ENCODE data around the gene DISC1.

DISC1 gene

DNA sequence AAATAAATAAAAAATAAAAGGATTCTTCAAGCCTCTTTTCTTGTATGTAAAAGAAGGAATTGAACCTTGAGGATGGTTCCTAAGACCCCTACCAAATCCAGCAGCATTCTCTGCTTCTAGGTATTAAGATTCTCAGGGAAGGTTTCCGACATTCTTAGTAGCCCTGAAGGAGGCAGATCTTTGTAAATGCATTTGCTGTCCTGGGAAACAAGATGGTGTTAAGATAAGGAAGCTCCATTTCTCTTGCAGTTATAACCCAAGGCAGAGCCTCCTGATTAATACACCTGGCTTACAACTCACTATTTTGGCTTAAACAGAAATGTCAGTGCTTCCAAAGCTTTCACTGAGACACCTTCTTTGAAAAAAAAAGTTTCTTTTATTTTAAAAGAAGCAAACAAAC, 393.8 kb downstream of the DISC1 start:
- no peak for DNase-seq

DNA sequence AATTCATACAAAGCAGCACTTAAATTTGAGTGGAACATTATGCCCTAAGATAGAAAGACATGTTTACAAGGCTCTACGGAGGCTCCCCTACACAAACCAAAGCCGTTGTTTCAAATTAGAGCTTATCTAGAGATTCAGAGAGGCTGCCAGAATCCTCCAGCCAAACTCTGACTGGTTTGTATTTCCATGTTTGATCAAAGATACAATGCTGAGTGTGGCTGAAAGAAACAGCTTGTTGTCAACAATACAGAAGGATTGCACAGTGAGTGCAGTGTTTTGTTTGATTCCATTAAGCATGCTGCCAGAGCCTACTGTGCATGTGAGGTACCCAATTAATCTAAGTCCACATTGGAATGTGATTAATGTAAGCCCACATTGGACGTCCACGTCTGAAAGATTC, 402.7 kb downstream of the DISC1 start:
- no peak for DNase-seq

DNA sequence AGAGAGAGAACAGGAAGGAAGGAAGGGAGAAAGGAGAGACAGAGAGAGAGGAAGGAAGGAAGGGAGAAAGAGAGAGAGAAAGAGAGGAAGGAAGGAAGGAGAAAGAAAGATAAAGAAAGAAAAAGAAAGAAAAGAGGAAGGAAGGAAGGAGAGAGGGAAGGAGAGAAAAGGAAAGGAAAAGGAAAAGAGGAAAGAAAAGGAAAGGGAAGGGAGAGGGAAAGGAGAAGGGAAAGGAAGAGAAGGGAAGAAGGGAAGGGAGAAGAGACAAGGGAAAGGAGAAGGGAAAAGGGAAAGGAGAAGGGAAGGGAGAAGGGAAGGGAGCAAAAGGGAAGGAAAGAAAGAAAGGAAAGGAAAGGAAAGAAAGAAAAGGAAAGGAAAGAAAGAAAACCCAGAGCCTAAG, 404.6 kb downstream of the DISC1 start:
- DNase-seq: no peak

DNA sequence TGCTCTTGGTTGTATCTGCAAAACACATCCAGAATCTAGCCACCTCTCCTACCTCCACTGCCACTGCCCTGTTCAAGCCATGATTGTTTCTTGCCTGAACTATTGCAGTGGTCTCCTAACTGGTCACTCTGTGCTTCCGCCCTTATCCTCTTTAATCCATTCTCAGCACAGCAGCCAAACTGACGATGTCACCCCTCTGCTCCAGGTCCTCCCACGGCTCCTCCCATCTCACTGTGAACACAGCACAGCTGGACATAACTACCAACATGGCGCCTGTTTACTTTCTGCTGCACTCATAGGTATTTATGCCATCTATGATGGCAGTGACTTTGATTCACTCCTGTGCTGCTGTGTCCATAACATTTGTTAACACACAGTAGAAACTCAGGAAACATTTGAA, 406.7 kb downstream of the DISC1 start:
- no peak for DNase-seq

DNA sequence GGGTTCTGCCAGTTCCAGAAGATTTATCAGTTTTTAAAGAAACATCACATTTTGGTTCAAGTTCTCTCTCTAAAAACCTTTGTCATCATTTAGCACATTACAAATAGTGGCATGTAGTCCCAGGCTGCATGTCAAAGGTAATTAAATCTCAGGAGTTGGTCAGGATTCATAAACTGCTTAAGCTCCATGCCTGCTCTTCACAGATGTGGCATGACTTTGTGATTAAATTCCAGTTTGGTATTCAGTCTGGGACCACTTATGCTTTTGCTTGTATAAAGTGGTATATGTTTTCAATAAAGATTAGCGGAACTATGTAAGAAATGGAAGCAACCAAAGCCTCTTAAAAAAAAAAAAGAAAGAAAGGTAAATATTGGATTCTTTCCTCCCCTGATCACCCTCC, 408.0 kb downstream of the DISC1 start:
- DNase-seq: no peak

DNA sequence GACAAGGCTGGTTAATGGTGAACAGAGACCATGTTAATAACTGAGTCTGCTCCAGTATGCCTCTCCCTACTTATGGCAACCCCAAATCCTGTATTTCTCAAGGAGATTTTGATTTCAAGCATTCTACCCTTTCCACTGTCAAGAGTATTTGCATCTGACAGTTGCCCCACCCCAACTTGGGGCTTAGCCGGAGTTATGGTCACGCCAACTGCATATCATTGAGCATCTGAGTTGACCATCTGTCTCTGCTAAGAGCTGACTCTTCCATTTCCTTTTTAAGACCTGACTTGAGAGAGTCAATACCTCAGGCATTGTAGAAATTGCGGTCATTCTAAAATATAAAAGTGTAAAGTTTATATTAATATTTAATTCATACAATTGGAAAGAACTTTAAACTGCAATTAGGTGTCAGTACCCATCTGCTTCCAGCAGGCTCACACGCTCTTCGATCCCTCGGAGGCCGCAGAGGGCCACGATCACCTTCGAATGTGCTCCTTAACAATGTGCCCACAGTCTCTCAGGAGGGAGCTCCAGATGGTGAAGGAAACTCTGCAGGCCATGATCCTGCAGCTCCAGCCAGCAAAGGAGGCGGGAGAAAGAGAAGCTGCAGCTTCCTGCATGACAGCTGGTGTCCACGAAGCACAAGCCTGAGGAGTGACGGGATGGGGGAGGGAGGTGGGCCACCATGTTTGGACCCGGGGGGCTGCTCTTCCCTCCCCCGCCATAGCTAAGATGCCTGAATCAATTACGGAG, 409.8 kb downstream of the DISC1 start:
- DNase-seq: no peak

DNA sequence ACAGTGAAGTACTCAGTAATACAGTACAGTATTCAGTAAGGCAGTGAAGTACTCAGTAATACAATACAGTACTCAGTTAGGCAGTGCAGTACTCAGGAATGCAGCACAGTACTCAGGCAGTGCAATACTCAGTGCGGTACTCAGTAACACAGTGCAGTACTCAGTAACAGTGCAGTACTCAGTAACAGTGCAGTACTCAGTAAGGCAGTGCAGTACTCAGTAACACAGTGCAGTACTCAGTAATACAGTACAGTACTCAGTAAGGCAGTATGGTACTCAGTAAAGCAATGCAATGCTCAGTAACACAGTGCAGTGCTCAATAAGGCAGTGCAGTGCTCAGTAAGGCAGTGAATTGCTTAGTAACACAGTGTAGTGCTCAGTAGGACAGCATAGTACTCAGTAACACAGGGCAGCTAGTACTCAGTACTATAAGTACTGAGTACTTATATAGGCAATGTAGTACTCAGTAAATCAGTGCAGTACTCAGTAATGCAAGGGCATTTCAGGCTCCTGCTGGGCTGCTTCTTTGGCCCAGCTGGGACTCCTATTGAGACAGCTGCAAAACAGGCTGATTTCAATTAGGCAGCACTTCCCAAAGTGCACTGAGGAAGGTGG, 411.3 kb downstream of the DISC1 start:
- no peak for DNase-seq

DNA sequence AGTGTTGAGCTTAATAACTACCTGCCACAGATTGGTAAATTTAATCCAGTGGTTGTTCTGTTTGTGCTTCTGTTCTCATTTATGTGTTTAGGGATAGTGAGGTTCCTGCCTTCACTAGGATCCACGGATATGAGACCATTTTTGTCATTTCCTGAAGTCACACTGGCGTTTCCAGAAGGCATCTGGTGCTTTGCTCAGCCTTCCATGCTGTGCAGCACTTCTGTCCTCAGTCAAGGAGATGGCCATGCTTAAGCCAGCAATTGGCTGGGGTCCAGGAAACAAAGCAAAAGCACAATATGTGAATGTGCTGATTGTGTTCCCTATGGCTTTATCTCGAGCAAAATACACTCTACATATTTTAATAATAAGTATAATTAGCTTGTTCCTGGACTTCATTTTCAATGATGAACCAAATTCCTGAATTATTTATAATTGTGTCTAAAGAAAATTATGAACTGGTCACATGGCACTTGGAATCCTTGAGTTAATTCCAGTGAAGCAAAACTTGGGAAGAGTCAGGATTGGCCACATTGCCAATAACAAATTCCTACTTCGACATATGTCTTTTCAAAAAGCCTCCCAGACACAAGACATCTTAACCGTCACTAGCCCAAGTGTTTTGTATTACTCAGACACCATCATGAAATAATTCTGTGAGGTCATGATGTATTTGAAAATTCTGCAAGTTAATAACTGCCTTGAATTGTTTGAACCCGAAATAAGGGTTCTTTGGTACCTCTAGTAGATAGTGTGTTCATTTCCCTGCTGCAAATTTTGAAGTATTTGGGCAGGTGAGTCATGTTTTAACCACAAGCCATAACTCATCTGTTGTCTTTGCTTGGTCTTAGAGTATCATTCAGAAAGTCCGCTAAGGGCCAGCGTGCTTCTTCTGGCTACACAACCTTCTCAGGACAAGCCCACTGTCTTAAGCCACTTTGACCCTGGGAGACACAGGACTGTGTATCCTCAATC, 412.4 kb downstream of the DISC1 start:
- no peak for DNase-seq

DNA sequence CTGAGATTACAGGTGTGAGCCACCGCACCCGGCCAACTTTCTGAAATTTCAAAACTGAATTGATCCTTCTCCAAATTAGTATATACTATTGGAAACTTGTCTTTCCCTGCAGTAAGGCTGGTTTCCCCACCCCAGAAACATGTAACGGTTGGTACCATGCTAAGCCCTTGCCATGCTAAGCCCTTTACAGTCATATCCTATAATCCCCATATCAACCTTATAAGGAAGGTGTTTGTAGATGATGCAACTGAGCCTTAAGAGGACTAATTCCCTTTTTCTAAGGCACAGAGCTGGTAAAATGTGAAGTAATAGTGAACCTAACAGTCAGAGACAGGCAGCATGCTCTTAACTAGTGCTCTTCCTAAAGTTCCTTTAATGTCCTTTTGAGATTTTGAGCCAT, 413.7 kb downstream of the DISC1 start:
- DNase-seq: no peak

DNA sequence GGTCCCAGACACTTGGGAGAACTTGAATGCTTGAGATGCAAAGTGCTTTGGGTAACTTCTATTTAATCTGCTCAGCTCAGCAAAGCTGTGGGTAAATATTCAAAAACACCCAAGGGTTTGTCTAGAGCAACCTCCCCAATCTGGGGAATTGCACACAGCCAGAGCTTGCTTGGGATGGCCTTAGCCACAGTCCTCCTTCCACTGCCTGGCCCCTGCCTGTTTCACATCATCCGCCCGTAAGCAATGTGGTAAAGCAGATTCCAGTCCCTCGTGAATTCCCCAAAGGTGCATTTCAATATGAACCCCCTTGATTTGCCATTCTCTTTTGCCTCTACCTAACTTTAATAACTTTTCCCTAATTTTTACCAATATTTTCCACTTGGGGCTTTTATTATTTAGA, 418.1 kb downstream of the DISC1 start:
- no peak for DNase-seq

DNA sequence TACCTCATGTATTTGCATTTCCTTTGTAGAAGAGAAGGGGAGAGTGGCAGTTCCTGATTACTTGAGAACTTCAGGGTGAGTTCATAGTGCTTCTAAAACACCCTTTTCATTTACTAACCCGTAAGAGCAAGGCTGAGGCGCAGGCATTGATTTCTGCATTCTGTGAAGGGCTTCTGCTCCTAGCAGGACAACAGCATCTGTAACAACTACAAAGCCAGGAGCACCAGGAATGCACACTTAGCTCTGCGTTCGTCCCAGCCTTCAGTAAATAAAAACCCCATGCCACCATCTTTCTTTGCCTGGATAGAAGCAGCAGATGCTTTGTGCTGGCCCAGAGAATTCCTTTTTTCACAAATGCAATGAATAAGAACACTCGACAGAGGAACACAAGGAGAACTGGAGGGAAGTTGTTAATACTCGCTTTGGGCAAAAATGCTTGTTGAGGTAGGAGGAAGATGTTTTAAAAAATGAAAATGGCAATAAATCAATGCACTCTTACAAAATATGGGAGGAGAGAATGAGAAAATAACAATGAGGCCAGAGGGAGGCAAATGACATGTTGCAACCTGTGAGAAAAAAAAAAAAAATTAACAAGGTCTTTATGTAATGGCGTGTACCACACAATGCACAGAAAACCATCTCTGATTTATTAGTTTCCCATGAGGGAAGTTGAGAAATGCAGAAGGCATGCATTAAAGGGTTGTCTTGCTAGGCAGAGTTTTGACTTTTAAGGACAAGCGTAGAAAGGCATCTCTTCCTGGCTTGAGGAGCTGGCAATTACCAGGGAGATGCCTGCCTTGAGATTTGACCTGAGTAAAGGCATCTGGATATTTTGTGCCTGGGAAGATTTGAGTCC, 418.8 kb downstream of the DISC1 start:
- no peak for DNase-seq

DNA sequence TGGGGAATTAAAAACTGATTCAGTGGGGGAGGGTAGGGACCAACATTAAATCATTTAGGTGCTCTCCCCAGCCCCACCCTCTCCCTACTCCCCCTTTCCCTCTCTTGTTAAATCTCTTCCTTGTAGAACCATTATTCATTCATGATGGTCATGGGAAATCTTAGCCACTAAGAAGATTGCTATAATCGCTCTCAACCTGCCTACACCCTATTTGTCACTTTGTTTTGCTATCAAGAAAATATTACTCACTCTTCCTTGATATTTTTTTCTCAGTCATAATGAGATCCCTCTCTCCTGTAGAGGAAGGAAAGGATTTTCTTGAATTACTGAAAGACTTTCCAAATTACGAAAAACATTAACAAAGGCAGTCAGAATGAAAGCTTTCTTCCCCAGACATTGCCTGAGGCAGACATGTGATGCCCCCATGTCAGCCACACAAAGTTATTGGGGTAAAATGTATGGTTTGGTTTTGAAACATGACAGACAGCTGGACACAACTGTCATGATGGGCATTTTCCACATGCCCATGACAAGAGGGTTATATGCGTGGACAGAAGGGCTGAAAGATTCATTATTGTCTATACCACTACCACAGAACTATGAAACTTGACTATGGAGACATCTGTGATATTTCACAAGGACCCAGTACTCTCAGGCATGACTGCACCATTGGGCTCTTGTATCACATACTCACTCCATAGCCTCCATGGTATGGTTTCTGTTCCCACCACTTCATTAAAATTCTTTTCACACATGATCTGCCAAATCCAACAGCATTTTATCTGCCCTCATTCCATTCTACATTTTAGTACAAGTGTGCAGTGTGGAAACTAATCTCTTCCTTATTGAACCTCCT, 420.1 kb downstream of the DISC1 start:
- no peak for DNase-seq

DNA sequence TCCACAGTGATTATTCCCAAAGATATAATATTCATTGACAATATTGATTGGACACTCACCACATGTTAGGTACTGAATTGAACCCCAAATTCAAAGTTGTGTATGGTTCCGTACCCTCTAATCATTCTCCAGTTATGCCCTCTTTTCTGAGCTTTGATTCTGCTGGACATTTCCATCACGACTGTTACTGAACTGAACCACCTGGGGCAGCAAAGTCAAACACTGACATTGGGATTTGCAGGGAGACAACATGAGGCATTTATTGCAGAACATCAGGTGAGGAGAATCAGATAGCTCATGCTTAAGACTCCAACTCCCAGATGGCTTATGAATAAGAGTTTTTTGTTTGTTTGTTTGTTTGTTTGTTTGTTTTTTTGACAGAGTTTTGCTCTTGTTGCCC, 420.9 kb downstream of the DISC1 start:
- no peak for DNase-seq

DNA sequence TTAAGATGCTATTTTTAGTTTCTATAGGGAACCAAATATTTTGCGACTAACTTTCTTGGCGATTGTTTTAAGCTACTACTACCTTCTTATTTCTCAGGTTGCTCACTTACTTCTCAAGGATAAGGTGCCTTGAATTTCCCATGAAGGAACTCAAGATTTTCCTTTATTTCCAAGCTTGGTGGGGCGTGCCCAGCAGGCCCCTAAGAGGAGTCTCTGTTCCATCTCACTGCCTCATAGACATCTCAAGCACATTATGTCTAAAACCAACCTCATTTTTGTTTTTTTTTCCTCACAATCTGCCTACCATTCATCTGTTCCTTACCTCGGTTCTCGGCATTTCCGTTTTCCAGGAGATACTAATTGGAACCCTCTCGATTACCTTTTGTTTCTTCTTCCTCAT, 421.9 kb downstream of the DISC1 start:
- no peak for DNase-seq

DNA sequence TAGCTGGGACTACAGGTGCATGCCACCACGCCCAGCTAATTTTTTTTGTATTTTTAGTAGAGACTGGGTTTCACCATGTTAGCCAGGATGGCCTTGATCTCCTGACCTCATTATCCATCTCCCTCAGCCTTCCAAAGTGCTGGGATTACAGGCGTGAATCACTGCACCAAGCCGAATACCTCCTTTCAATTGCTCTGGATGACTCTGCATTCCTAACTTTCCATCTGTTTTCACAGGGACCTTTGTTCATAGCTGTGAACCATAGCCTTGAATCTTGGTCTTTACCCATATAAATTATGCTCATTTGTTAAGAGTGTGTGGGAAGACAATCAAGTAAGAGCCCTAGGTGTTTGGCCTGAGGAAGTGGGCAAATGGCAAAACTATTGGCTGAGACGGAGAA, 422.7 kb downstream of the DISC1 start:
- no peak for DNase-seq

DNA sequence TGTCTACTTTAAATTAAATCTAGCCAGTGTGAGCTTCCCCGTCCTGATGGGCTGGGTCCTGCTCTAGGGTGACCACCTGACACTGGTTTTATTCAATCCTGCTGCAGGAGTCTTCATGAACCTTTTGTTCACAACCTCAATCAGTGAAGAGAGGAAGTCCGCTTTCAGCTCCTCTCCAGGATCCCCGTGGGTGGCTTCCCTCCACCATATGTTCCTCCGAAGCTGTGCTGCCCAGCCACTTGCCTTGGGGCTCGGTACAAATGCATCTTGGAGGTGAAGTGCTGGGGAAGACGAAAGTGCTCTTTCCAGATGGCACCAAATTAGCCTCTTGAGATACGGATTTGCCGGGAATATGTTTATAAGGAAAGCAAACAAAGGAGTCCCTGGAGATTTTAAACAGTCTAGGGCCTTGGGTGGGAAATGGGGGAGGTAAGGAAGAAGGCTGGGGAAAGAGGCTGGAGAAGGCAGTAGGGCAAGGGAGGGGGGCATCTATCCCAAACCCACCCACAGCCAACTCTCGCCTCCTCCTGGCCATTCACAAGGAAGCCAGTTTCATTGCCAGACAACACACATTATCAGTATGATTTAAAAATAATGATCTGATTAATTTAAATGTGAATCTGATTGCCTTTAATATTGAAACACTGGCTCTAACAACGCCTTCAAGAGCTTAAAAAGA, 430.8 kb downstream of the DISC1 start:
- DNase-seq: no peak

DNA sequence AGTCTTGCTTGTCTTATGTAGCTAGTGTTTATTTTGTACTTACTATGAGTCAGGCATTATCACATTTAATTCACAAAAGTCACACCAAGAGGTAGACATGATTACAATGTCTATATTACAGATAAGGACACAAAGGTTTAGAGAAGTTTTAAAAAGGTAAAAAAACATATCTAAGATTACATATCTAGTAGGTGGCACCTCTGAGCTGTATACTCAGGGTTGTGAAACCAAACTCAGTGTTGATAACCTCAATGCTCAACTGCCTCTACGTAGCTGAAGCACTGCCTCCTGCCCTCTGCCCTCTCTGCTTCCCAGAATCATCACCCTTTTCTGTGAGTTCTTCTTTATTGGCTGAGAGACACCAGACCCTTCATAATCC, 431.3 kb downstream of the DISC1 start:
- no peak for DNase-seq

DNA sequence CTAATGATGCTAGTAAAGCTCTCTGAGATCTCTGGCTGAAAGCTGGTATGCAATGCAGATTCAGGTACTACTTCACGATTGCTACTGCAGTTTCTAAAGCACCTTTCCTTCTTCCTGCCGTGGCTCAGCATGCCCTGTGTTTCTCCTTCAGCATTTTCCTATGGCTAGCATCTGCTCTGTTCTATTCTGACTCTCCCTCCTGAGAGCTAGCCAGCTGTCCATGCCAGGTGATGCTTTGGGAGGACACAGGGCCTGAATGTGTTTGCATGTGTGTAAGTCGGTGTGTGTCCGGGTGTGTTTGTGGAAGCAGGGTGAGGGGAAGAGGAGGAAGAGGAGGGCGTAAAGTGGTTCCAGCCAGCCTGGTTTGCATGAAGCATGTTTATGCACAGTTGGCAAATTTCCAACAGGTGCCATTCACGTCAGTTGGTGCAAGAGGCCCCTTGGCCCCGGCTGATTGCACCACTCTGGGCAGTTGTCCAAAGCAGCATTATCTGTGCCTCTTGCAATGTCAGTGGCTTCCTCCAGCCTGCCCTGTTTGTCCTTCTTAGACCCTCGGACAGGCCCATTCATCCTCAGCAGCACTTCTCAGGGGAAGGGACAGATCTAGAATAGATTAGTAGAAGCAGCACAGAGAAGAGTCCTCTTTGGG, 433.3 kb downstream of the DISC1 start:
- DNase-seq: no peak

DNA sequence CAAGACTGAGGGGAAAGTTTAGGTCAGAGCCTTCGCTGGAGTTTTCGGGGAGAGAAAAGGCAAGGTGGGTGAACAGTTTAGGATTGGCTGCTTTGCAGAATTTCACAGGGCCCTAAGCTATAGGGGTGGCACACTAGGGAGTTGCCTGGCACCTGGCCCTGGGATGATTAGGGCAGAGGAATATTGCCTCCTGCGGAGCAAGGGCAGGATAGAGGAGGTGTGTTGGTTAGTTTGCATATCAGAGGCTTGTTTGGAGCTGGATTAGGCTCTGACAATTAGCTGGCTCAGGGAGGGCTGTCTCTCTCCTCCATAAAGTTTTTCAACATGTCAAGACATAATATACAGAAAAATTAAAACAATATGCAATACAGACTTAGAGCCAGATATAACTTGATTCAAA, 436.4 kb downstream of the DISC1 start:
- DNase-seq: no peak

DNA sequence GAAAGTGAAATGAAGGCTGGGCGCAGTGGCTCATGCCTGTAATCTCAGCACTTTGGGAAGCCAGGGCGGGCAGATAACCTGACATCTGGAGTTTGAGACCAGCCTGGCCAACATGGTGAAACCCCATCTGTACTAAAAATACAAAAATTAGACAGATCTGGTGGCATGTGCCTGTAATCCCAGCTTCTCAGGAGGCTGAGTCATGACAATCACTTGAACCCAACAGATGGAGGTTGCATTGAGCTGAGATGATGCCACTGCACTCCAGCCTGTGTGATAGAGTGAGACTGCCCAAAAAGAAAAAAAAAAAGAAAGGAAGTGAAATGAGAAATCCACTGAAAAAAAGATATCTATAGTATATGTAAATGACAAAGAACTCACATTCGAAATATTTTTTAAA, 439.9 kb downstream of the DISC1 start:
- no peak for DNase-seq

DNA sequence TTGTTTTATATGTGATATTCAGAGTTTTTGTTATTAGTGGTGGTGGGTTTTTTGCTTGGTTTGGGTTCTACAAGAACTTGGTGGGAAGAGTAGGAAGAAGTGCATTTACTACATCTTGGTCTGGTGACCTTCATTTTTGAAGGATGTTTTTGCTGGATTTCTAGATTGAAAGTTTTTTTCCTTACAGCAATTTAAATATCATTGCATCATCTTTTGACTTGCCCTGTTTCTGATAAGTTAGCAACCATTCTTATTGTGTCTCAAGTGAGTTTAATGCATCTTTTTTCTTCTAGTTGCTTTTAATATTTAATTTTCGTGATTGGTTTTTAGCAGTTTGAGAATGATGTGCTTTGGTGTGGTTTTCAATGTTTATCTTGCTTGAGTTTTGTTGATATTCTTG, 447.7 kb downstream of the DISC1 start:
- DNase-seq: no peak
